HG03159 (cell line): ENCODE results near the gene UCP2.

Experiments used
- ATAC-seq: cut with Tn5 transposase; IDR thresholded peaks from one replicate; pipeline ENCODE4 v1.9.1; 2021; ENCODE audit warnings: mild to moderate bottlenecking, moderate library complexity; ENCODE audit not compliant: unreplicated experiment

UCP2 gene

GRCh38 chr11:73972620-73973449, 9.8 kb downstream of the UCP2 start:
- ATAC-seq = no peak

- ATAC-seq = no peak
Observed at GRCh38 chr11:73972187-73972586, 10.5 kb downstream of the UCP2 start.

GRCh38 chr11:73971175-73971719, 11.4 kb downstream of the UCP2 start:
- no peak for ATAC-seq

- no peak for ATAC-seq
Observed at GRCh38 chr11:73969991-73970800, 12.4 kb downstream of the UCP2 start.

- no peak for ATAC-seq
Observed at GRCh38 chr11:73969091-73969490, 13.6 kb downstream of the UCP2 start.

- ATAC-seq = no peak
Observed at GRCh38 chr11:73968356-73968966, 14.2 kb downstream of the UCP2 start.

GRCh38 chr11:73965764-73966121, 16.9 kb downstream of the UCP2 start:
- no peak for ATAC-seq

- no peak for ATAC-seq
Observed at GRCh38 chr11:73965076-73965763, 17.4 kb downstream of the UCP2 start.

GRCh38 chr11:73963861-73964260, 18.8 kb downstream of the UCP2 start:
- ATAC-seq = no peak

- no peak for ATAC-seq
Observed at GRCh38 chr11:73962101-73962705, 20.4 kb downstream of the UCP2 start.

- no peak for ATAC-seq
Observed at GRCh38 chr11:73961321-73961720, 21.3 kb downstream of the UCP2 start.

- no peak for ATAC-seq
Observed at GRCh38 chr11:73958521-73959141, 24.0 kb downstream of the UCP2 start.

GRCh38 chr11:73957654-73958361, 24.8 kb downstream of the UCP2 start:
- ATAC-seq = no peak

GRCh38 chr11:73956876-73957653, 25.6 kb downstream of the UCP2 start:
- no peak for ATAC-seq

GRCh38 chr11:73951797-73952196, 30.8 kb downstream of the UCP2 start:
- ATAC-seq = no peak

- no peak for ATAC-seq
Observed at GRCh38 chr11:73950869-73951710, 31.6 kb downstream of the UCP2 start, which contains the start of gene DNAJB13. TSS of gene DNAJB13 (plus strand) at chr11:73951026. CDS start at chr11:73951070, 44 bp downstream.

GRCh38 chr11:73949912-73950311, 32.7 kb downstream of the UCP2 start:
- no peak for ATAC-seq

- no peak for ATAC-seq
Observed at GRCh38 chr11:73949246-73949645, 33.4 kb downstream of the UCP2 start.
